A549 (cell line): ENCODE data around the gene CD80. TPM values are rescaled to one million over a fixed set of nuclear protein-coding genes. Genes with fewer than 3 reads are reported as not detected.

Experiments used
- ATAC-seq, 2 experiments: fragments of 200-7000 bp in 1 of 2; fragments of >200 bp in 1 of 2; cut with Nextera tagmentation in 1 of 2; cut with Tn5 transposase in 1 of 2; 3 replicates each; pipeline versions ENCODE4 v1.8.0 to v1.9.1; 2018 to 2020; ENCODE audit warnings: mild to moderate bottlenecking in 1 of 2, moderate library complexity in 1 of 2
- CTCF ChIA-PET: fragments of 300-600 bp; sonication (Branson Sonifier 250); formaldehyde crosslinking; extraction: SDS; loops from one replicate; lab custom pipeline; 2021; ENCODE audit warnings: antibody characterized with exemption, inconsistent platforms; lab: Yijun Ruan, JAX
- POLR2A ChIA-PET: fragments of 350-600 bp; formaldehyde crosslinking; extraction: SDS; loops from one replicate; lab custom pipeline; 2021; ENCODE audit warnings: antibody characterized with exemption, inconsistent platforms; lab: Yijun Ruan, JAX
- DNase-seq, 2 experiments: peaks; one replicate each; pipeline versions ENCODE4 v3.0.0 to v3.0.0-alpha.2; 2011 to 2016; ENCODE audit warnings: low read depth in 1 of 2, low spot score in 1 of 2
- FAIRE-seq: peaks from 2 replicates; lab custom pipeline; 2011; peaks lifted over from hg19 to GRCh38; lab: Jason Lieb, UNC
- H3K27ac ChIP-seq, 2 experiments: fragments of >200 bp; sonication (Bioruptor Twin); formaldehyde crosslinking; 3 replicates each; pipeline ENCODE4 v1.5.1; 2016 to 2017
- H3K4me1 ChIP-seq: fragments of >200 bp; sonication (Bioruptor Twin); formaldehyde crosslinking; 3 replicates; pipeline ENCODE4 v1.6.1; 2016
- H3K4me2 ChIP-seq: fragments of >200 bp; sonication (Bioruptor Twin); formaldehyde crosslinking; 3 replicates; pipeline ENCODE4 v1.6.1; 2016
- H3K4me3 ChIP-seq: fragments of >200 bp; sonication (Bioruptor Twin); formaldehyde crosslinking; 3 replicates; pipeline ENCODE4 v1.5.1; 2016
- H3K9me3 ChIP-seq: fragments of >200 bp; sonication (Bioruptor Twin); formaldehyde crosslinking; 3 replicates; pipeline ENCODE4 v1.6.1; 2016
- CHD2 ChIP-seq: fragments of 150-350 bp; IDR thresholded peaks from 2 replicates; pipeline ENCODE4 v1.6.1; 2014; ENCODE audit warnings: low read length; ENCODE audit not compliant: partially characterized antibody
- CHD4 ChIP-seq: fragments of 200-600 bp; sonication (generic); IDR thresholded peaks from 2 replicates; pipeline ENCODE4 v1.6.1; 2016; ENCODE audit warnings: antibody characterized with exemption, mild to moderate bottlenecking, borderline replicate concordance
- JUN ChIP-seq, 2 experiments: fragments of >200 bp; sonication (Bioruptor Twin); formaldehyde crosslinking; IDR thresholded peaks; 2 replicates in 1 of 2; 3 replicates in 1 of 2; pipeline ENCODE4 v1.6.1; 2016 to 2017
- KDM1A ChIP-seq: fragments of 200-600 bp; sonication (generic); IDR thresholded peaks from 2 replicates; pipeline ENCODE4 v1.6.1; 2016; ENCODE audit warnings: low read depth, mild to moderate bottlenecking
- KDM5A ChIP-seq: fragments of 200-600 bp; sonication (generic); IDR thresholded peaks from 2 replicates; pipeline ENCODE4 v1.6.1; 2016; ENCODE audit warnings: antibody characterized with exemption, mild to moderate bottlenecking
- POLR2A ChIP-seq: IDR thresholded peaks from 2 replicates; pipeline ENCODE4 v1.6.1; 2012; ENCODE audit warnings: mild to moderate bottlenecking, low read length
- RAD21 ChIP-seq, 2 experiments: fragments of >200 bp in 1 of 2; sonication (Bioruptor Twin) in 1 of 2; formaldehyde crosslinking in 1 of 2; IDR thresholded peaks in 1 of 2; conservative IDR thresholded peaks in 1 of 2; 2 replicates in 1 of 2; 3 replicates in 1 of 2; pipeline ENCODE4 v1.6.1; 2012 to 2018; ENCODE audit warnings: inconsistent platforms in 1 of 2
- SREBF2 ChIP-seq: fragments of 450-650 bp; IDR thresholded peaks from 2 replicates; pipeline ENCODE4 v1.6.1; 2014; ENCODE audit warnings: mild to moderate bottlenecking, moderate library complexity
- WGBS: methylation state at CpG from one replicate; pipeline ENCODE4 v1.1.6; 2017; ENCODE audit errors: missing lambda C conversion rate; 5-methylcytosine and 5-hydroxymethylcytosine counted together
- polyA plus RNA-seq, 4 experiments: library from polyadenylated mRNA; depleted of rRNA in 3 of 4; stranded (reverse); fragments of >200 nt; fragmentation: RNase III in 1 of 4; extraction: RNeasy Plus Mini Kit Qiagen cat#74134 plus additional on column Dnase treatment in 1 of 4; gene quantifications; 2 replicates in 3 of 4; 3 replicates in 1 of 4; pipeline ENCODE4 v1.2.3, GENCODE V29; 2011 to 2017
- TF ChIP-seq, protein P1 (sequence below): IDR thresholded peaks from 2 replicates; pipeline ENCODE4 v1.6.1; 2012
- TF ChIP-seq, protein P2 (sequence below): IDR thresholded peaks from 2 replicates; pipeline ENCODE4 v1.6.1; 2012; ENCODE audit warnings: low read depth, borderline replicate concordance
- TF ChIP-seq, protein P3 (sequence below): fragments of >200 bp; sonication (Bioruptor Twin); formaldehyde crosslinking; IDR thresholded peaks from 3 replicates; pipeline ENCODE4 v1.6.1; 2016
- TF ChIP-seq, protein P4 (sequence below): fragments of 200-600 bp; sonication (generic); IDR thresholded peaks from 2 replicates; pipeline ENCODE4 v1.6.1; 2016; ENCODE audit warnings: antibody characterized with exemption, mild to moderate bottlenecking, moderate library complexity
- TF ChIP-seq, protein P5 (sequence below): fragments of 450-650 bp; IDR thresholded peaks from 2 replicates; pipeline ENCODE4 v1.6.1; 2014; ENCODE audit warnings: antibody characterized with exemption

Gene CD80
- polyA plus RNA-seq, 2 of the 4 experiments (the other 2 are of a cell fraction), result 0.08 TPM; not detected in 1

DNA sequence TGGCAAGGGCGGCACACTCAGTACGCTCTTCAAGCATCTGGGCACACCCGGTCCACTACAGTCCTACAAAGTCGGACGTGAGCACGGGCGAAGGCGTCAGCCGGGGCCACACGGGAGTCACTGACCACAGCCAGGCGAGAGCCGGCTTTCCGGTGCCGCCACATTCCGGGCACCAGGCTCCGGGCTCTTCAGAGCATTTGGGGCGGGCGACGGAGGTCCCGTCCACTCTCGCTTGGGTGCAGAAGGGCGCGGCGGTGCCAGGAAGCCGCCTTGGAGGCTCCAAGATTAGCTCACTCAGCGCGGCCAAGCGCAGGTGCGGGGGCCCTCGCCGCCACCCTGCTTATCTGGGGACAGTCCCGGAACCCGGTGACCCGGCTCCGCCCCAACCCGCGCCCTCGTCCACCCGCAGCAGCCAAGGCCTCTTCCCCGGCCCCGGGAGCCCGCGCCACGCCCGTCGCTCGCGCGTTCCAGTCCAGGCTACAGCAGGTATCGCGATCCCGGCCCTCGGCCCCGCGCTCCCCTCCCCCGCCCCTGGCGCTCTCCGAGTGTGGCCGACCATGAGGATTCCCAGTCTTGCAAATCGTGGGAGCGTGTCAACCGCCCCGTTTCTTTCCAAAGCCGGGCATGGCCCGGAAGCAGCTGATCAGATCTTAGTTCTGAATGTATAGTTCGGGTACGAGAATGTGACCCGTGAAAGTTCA is 20.1 kb upstream of the CD80 start, which contains the start of gene ADPRH:
ADPRH (plus strand) TSS at position 127 of the 701 bp plus-strand sequence. CDS start 2,678 bp downstream, outside the sequence.
- no peak for FAIRE-seq
- POLR2A ChIA-PET, result interaction anchor here (0.8 to 1.4 kb wide), 2 partner anchors 81 to 98 kb away, joined by 3 to 4 read pairs; partner anchors contain the start of genes COX17 and TIMMDC1
- Histone ChIP-seq H3K4me3 (peak within 1 kb of the TSS; percentile 57), H3K27ac (peak within 1 kb of the TSS; percentile 85 to 93), H3K4me2 (peak within 1 kb of the TSS; percentile 79), H3K4me1 (peaks cover 9% of the 10 kb centered on the region; the same call in 1 of the 3 replicates), H3K9me3 (no peaks in the 10 kb centered on the region)
- peak; percentile 77 to 81 for DNase-seq
- CTCF ChIA-PET, result interaction anchor here (1.5 to 1.6 kb wide), 2 partner anchors 12 to 20 kb away, joined by 3 to 7 read pairs; partner anchors contain the start of gene CD80
- TF ChIP-seq KDM5A (no peak), JUN (IDR thresholded peaks at IDR 0.05) (peak in 1 of 2 experiments; percentile 69; a peak in 3 of 5 replicates), CHD2 (peak; percentile 84), POLR2A (peak; percentile 44), CHD4 (no peak)
- TF ChIP-seq, protein P1, sequence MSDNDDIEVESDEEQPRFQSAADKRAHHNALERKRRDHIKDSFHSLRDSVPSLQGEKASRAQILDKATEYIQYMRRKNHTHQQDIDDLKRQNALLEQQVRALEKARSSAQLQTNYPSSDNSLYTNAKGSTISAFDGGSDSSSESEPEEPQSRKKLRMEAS, result peak; percentile 70
- TF ChIP-seq, protein P2, sequence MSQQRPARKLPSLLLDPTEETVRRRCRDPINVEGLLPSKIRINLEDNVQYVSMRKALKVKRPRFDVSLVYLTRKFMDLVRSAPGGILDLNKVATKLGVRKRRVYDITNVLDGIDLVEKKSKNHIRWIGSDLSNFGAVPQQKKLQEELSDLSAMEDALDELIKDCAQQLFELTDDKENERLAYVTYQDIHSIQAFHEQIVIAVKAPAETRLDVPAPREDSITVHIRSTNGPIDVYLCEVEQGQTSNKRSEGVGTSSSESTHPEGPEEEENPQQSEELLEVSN, result peak; percentile 68; the same call in 1 of the 2 replicates
- TF ChIP-seq, protein P3, sequence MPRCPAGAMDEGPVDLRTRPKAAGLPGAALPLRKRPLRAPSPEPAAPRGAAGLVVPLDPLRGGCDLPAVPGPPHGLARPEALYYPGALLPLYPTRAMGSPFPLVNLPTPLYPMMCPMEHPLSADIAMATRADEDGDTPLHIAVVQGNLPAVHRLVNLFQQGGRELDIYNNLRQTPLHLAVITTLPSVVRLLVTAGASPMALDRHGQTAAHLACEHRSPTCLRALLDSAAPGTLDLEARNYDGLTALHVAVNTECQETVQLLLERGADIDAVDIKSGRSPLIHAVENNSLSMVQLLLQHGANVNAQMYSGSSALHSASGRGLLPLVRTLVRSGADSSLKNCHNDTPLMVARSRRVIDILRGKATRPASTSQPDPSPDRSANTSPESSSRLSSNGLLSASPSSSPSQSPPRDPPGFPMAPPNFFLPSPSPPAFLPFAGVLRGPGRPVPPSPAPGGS, result peak; percentile 61; the same call in 1 of the 3 replicates
- TF ChIP-seq, protein P4, sequence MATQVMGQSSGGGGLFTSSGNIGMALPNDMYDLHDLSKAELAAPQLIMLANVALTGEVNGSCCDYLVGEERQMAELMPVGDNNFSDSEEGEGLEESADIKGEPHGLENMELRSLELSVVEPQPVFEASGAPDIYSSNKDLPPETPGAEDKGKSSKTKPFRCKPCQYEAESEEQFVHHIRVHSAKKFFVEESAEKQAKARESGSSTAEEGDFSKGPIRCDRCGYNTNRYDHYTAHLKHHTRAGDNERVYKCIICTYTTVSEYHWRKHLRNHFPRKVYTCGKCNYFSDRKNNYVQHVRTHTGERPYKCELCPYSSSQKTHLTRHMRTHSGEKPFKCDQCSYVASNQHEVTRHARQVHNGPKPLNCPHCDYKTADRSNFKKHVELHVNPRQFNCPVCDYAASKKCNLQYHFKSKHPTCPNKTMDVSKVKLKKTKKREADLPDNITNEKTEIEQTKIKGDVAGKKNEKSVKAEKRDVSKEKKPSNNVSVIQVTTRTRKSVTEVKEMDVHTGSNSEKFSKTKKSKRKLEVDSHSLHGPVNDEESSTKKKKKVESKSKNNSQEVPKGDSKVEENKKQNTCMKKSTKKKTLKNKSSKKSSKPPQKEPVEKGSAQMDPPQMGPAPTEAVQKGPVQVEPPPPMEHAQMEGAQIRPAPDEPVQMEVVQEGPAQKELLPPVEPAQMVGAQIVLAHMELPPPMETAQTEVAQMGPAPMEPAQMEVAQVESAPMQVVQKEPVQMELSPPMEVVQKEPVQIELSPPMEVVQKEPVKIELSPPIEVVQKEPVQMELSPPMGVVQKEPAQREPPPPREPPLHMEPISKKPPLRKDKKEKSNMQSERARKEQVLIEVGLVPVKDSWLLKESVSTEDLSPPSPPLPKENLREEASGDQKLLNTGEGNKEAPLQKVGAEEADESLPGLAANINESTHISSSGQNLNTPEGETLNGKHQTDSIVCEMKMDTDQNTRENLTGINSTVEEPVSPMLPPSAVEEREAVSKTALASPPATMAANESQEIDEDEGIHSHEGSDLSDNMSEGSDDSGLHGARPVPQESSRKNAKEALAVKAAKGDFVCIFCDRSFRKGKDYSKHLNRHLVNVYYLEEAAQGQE, result peak; percentile 54; the same call in 1 of the 2 replicates
- peak; percentile 97 to 98 for ATAC-seq
- whole genome bisulfite sequencing, result 20% methylated on average over 12 of the region's 68 CpGs

DNA sequence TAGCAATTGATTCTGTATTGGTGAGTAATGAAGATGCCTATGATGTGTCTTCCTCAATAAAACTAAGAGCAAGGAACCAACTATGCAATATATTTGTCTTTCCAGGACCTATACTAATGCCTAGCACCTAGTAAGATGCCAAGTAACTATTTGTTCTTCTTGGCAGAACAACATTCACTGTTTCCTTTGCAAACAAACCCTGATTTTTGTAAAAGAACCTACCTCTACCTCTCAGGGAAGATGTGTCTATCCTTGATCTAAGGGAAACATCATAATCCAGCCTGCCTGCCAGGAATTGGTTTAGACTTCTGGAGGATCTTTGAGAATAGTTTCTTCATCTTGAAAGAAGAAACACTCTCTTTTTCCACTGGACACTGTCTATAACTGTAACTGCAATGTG is 16.1 kb upstream of the CD80 start:
- Histone ChIP-seq H3K4me3 (no peak overlapping the region), H3K4me1 (peaks cover 9% of the 10 kb centered on the region; the same call in 1 of the 3 replicates), H3K4me2 (no peak overlapping the region), H3K27ac (no peak overlapping the region), H3K9me3 (no peaks in the 10 kb centered on the region)
- TF ChIP-seq KDM1A (no peak), POLR2A (no peak), RAD21 (conservative IDR thresholded peaks at IDR 0.05 in 1 of 2, IDR thresholded peaks at IDR 0.05 in 1 of 2) (no peak), SREBF2 (no peak), CHD4 (no peak)
- TF ChIP-seq, protein P2, result no peak
- TF ChIP-seq, protein P5, sequence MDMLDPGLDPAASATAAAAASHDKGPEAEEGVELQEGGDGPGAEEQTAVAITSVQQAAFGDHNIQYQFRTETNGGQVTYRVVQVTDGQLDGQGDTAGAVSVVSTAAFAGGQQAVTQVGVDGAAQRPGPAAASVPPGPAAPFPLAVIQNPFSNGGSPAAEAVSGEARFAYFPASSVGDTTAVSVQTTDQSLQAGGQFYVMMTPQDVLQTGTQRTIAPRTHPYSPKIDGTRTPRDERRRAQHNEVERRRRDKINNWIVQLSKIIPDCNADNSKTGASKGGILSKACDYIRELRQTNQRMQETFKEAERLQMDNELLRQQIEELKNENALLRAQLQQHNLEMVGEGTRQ, result no peak
- ATAC-seq (no peak), FAIRE-seq (no peak), DNase-seq (no peak)
- CTCF ChIA-PET, result no interaction called here
- POLR2A ChIA-PET, result no interaction called here
